Lung (tissue), 12 donors: ENCODE measurements around the gene ATP2B2. TPM values are rescaled to one million over a fixed set of nuclear protein-coding genes. Genes with fewer than 3 reads are reported as not detected.

Experiments used
- ATAC-seq: fragments of 200-7000 bp; cut with Tn5 transposase; one replicate; pipeline ENCODE4 v1.9.1; 2020; ENCODE audit warnings: moderate number of reproducible peaks; ENCODE audit not compliant: insufficient read depth, low FRiP score
- DNase-seq, 3 donors: peaks; one replicate each; pipeline ENCODE4 v3.0.0-alpha.2; 2013 to 2017
- H3K27ac ChIP-seq, 2 donors: one replicate each; pipeline ENCODE4 v1.5.1; 2013; ENCODE audit warnings: mild to moderate bottlenecking in 2 of 2, moderate library complexity in 2 of 2, control low read depth in 1 of 2, inconsistent platforms in 1 of 2, low read depth in 1 of 2, low read length in 1 of 2
- H3K27me3 ChIP-seq, 3 donors: one replicate each; pipeline ENCODE4 v1.5.1; 2013; ENCODE audit warnings: low read length in 2 of 3; ENCODE audit not compliant: control insufficient read depth in 3 of 3, insufficient read depth in 3 of 3
- H3K36me3 ChIP-seq, 4 donors: one replicate each; pipeline ENCODE4 v1.5.1; 2013; ENCODE audit warnings: low read length in 4 of 4, mild to moderate bottlenecking in 1 of 4, moderate library complexity in 1 of 4; ENCODE audit not compliant: control insufficient read depth in 4 of 4, insufficient read depth in 4 of 4
- H3K4me1 ChIP-seq, 5 donors: one replicate each; pipeline ENCODE4 v1.5.1; 2013; ENCODE audit warnings: low read length in 5 of 5, mild to moderate bottlenecking in 2 of 5, moderate library complexity in 1 of 5; ENCODE audit not compliant: control insufficient read depth in 5 of 5, insufficient read depth in 5 of 5
- H3K4me3 ChIP-seq: one replicate; pipeline ENCODE4 v1.5.1; 2013; ENCODE audit warnings: mild to moderate bottlenecking, control low read depth, moderate library complexity
- H3K9ac ChIP-seq, 2 donors: one replicate each; pipeline ENCODE4 v1.5.1; 2013; ENCODE audit warnings: low read length in 2 of 2, control low read depth in 1 of 2; ENCODE audit not compliant: insufficient read depth in 1 of 2
- H3K9me3 ChIP-seq, 4 donors: one replicate each; pipeline ENCODE4 v1.5.1; 2013; ENCODE audit warnings: low read length in 3 of 4, mild to moderate bottlenecking in 1 of 4, moderate library complexity in 1 of 4; ENCODE audit not compliant: control insufficient read depth in 4 of 4, insufficient read depth in 3 of 4
- CTCF ChIP-seq: IDR thresholded peaks from 2 replicates; pipeline ENCODE4 v1.5.1; 2012; ENCODE audit warnings: mild to moderate bottlenecking; ENCODE audit errors: control extremely low read depth, extremely low read depth
- WGBS, 2 donors: extraction: QIAGEN DNeasy Blood & Tissue Kit; methylation state at CpG; one replicate each; pipeline ENCODE4 v1.1.7; 2013; 5-methylcytosine and 5-hydroxymethylcytosine counted together
- polyA plus RNA-seq, 2 donors: library from polyadenylated mRNA; stranded (reverse); fragments of 200-250 nt; gene quantifications; one replicate each; pipeline ENCODE4 v1.2.1, GENCODE V29; 2013
- total RNA-seq, 2 donors: library from RNA; depleted of rRNA in 1 of 2; stranded (reverse); fragments of >200 nt in 1 of 2; gene quantifications; one replicate each; pipeline ENCODE4 v1.2.1, GENCODE V29; 2014 to 2021
- donor health status: control.
- donor health status: control.
- donor health status: Bipolar disorder and iron deficiency.
- donor health status: healthy.
- donor health status: DM: yes; HTN: yes; CAD: no.

ATP2B2 gene
- total and polyA plus RNA-seq, 4 donors: 0.06 TPM; not detected in 3

GRCh38 chr3:10306156-10306555, 199.2 kb downstream of the ATP2B2 start:
- TF ChIP-seq CTCF: no peak
- ATAC-seq: no peak
- no peak for DNase-seq
- 94 to 96% methylated on average over 3 of the region's 3 CpGs for WGBS, 2 donors
- Histone ChIP-seq H3K9ac (no peak overlapping the region), H3K27me3 (no peaks in the 10 kb centered on the region), H3K36me3 (peaks cover 39 to 55% (median 43%) of the 10 kb centered on the region in 4 donors), H3K27ac (no peak overlapping the region), H3K9me3 (no peaks in the 10 kb centered on the region), H3K4me1 (peaks cover 0 to 1% (median 0%) of the 10 kb centered on the region in 5 donors), H3K4me3 (no peak overlapping the region)

- Histone ChIP-seq H3K27ac (no peak overlapping the region), H3K9me3 (no peaks in the 10 kb centered on the region), H3K4me3 (no peak overlapping the region), H3K4me1 (peaks cover 0 to 1% (median 0%) of the 10 kb centered on the region in 5 donors), H3K36me3 (peaks cover 42 to 59% (median 45%) of the 10 kb centered on the region in 4 donors), H3K27me3 (no peaks in the 10 kb centered on the region), H3K9ac (no peak overlapping the region)
- no peak for TF ChIP-seq CTCF
- no peak for ATAC-seq
- 94 to 97% methylated on average over 4 of the region's 4 CpGs for WGBS, 2 donors
- DNase-seq: no peak
Measured at GRCh38 chr3:10305331-10305902, 200.0 kb downstream of the ATP2B2 start.

GRCh38 chr3:10304905-10305304, 200.5 kb downstream of the ATP2B2 start:
- ATAC-seq: no peak
- no peaks in the 10 kb centered on the region for H3K27me3 ChIP-seq

More at GRCh38 chr3:10304905-10305304, 200.5 kb downstream of the ATP2B2 start:
- Histone ChIP-seq H3K9ac (no peak overlapping the region), H3K4me3 (no peak overlapping the region), H3K36me3 (peaks cover 45 to 63% (median 47%) of the 10 kb centered on the region in 4 donors), H3K4me1 (peaks cover 0 to under 1% (median 0%) of the 10 kb centered on the region in 5 donors), H3K9me3 (no peaks in the 10 kb centered on the region), H3K27ac (no peak overlapping the region)
- TF ChIP-seq CTCF: no peak
- WGBS, 2 donors: 92 to 93% methylated on average over 8 of the region's 8 CpGs
- DNase-seq: no peak
